GM19467 (cell line): ENCODE results near the gene SLC10A7.

Source experiments
- ATAC-seq: cut with Tn5 transposase; IDR thresholded peaks from one replicate; pipeline ENCODE4 v1.9.1; 2021; ENCODE audit warnings: mild to moderate bottlenecking, moderate library complexity; ENCODE audit not compliant: unreplicated experiment

Gene SLC10A7

GRCh38 chr4:146495269-146495668 is 26.5 kb downstream of the SLC10A7 start:
- no peak for ATAC-seq

DNA sequence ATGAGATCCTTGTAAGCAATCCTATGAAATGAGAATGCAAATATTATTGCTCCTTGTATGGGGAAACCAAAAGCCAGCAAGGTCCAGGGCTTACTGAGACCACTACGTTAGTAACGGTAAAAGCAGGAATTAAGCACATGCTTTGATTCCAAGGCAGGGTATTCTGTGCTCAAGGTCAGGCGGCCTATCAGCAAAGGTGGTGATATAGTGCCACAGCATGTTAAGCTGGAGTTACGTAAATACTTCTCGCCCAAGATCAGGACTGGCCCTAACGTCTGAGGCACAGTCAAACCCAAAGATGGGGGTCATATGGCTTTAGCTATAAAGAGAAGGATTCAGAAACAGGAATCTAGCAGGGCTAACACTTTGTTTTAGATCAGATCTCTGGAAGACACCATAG is 27.6 kb downstream of the SLC10A7 start:
- ATAC-seq: no peak

DNA sequence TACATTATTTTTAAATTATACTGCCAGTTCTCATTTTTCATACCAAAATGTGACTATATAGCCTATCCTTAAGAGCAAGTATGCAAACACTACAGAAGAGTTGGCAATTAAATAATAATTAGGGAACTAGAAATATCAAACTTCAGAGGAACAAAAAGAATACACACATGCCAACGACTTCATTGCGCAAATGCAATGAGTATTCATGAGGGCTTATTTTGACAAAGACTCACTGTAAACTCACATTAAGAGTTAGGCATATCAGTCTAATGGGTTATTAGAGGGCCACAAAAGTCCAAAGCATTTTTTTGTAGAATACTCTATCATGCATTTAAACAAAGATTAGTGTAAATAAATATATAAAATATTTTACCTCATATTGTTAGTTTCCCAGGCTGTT is 31.6 kb downstream of the SLC10A7 start:
- no peak for ATAC-seq

DNA sequence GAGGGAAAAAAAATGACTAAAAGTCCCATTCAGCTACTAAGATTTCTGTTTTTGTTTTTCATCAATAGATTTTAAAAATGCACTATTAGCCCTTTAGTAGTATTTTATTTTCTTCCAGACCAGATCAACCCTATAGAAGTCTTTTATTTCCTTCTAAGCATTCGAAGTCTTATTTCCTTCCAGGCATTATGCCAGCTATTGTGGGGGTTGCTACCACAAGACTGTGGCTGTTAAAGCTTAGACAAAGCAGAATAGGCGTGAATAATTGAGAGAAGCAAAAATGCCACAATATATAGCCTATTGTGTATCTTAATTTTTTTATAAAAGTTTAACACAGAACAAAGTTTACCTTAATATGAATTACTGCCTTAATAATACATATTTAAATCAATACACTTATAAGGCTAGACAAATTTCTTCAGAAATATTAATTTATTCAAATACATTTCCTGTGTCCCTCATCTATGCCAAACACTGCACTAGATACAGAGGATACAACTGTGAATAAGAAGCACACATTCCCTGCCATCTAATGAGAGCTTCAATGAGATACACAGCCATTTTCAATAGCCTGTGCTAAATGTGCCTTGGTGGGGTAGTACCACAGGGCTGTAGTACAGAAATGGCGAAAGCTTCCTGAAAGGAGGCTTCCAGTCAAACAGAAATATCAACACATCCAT is 33.1 kb downstream of the SLC10A7 start:
- no peak for ATAC-seq

DNA sequence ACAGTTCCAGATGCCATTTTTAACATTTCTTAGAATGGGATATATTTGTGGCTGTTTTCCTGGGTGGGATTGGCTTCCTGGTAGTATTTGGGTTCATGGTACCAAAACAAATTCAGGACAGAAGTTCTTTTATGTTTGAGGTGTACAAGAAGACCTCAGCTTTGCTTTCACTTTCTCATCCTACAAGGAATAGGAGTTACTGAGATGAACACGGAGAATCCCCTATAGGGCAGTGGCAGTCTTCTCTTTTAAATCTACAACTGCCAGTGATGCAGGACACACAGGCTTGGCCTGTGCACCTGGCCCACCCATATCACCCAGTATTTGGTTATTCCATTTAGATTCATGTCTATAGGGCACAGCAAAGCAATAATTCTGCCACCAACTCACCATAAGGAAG is 35.2 kb downstream of the SLC10A7 start:
- peak; percentile 75 for ATAC-seq

GRCh38 chr4:146485968-146486367 is 35.8 kb downstream of the SLC10A7 start:
- ATAC-seq: peak; percentile 44

GRCh38 chr4:146482788-146483187 is 39.0 kb downstream of the SLC10A7 start:
- ATAC-seq: no peak

GRCh38 chr4:146481246-146481645 is 40.5 kb downstream of the SLC10A7 start:
- ATAC-seq: no peak

- no peak for ATAC-seq
These were observed 43.7 kb downstream of the SLC10A7 start for GRCh38 chr4:146478009-146478408.

- ATAC-seq: no peak
These were observed 44.7 kb downstream of the SLC10A7 start for GRCh38 chr4:146477054-146477453.

DNA sequence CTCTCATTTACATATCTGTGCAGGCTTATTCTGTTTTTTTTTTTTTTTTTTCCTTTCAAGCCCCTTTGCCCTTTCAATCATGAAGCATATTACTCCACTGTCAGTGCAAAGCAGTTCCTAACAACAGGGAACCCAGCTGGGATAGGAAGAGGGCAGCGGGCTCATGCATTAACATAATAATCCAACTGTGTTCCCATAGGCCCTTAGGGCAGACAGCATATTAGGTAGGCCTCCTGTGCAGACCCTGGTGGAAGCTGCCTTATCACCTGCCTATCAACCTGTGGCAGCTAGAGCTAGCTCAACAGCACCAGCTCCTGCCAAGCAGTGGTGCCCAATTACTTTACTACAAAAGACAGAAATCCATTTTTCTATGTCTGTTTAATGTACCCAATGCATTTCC is 49.3 kb downstream of the SLC10A7 start:
- no peak for ATAC-seq

DNA sequence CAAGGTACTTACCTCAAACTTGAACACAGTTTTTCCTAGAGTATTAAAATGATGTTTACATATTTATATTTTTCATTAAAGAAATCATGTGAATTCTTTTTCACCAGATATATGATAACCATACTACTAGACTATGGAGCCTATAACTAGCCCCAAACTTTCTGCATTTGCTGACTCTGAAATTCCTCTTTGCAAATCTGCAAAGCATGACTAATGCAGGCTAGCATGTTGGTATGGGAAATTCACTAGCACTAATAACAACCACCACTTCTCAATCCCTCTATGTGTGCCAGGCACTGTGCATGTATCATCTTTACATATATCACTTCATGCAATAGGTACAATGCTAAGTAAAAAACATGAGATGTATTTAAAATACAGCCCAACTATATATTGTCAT is 51.1 kb downstream of the SLC10A7 start:
- no peak for ATAC-seq

GRCh38 chr4:146469022-146469421 is 52.7 kb downstream of the SLC10A7 start:
- ATAC-seq: no peak

DNA sequence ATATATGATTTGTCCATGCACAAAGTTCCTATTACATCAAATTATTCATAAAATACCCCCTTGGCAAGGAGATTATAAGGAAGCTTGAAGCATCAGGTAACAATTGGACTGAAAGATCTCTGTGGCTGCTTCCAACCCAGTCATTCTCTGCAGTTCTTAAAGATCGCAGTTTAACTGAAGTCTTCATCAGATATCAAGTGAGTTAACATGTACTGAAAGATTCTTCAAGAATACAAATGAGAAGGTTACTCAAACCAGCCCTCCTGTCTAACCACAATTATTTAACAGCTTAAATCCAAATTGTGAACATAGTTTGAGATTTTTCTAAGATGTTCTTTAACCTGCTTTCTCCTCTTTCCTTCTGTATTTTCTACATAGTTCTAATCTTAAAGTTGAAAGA is 56.1 kb downstream of the SLC10A7 start:
- ATAC-seq: no peak

DNA sequence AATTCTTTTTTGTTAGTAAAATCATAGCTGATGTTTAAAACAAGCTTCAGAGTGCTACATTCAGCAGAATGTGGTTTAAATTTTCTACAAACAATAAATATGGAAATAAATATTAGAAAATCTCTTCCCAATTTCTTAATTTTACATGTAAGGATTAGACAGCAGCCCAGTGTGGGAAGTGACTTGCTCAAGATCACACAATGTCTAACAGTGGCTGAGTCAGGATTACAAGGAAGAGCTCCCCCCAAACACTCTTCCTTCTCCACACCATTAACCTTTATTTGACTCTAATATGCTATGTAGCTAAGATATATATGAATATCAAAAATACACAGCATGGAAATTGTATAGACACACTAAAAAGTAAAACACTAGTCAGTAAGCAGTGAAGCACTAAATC is 59.5 kb downstream of the SLC10A7 start:
- no peak for ATAC-seq

DNA sequence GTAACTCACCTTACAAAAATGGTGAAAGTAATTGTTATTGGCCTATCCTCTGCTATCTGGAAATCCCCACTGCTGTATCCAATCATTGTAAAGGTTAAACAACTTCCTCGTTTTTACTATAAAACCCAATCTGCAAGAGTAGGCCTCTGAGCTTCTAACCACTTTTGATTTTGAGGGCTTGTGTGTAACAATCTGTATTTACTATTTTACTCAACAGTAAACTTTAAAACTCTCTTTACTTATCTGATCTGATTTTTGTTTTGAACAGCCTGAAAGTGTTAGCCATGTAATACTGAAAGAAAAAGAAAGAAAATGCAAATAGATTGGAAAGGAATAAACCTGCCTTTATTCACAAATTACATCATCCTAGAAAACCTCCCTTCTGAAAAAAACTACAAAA is 63.1 kb downstream of the SLC10A7 start:
- ATAC-seq: peak; percentile 81

DNA sequence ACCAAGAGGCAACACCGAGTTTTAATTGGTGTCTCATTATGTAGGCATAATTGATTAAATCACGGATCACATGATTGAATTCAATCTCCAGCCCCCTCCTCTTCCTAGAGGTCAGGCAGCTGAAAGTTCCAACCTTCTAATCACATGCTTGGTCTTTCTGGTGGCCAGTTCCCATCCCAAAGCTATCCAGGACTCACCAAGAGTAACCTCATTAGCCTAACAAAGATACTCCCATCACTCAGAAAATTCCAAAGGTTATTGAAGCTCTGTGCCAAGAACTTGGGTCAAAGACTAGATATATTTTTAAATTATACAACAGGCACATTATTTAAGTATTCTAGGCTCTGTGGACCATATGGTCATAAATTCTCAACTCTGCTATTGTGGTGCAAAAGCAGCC is 65.1 kb downstream of the SLC10A7 start:
- ATAC-seq: no peak

DNA sequence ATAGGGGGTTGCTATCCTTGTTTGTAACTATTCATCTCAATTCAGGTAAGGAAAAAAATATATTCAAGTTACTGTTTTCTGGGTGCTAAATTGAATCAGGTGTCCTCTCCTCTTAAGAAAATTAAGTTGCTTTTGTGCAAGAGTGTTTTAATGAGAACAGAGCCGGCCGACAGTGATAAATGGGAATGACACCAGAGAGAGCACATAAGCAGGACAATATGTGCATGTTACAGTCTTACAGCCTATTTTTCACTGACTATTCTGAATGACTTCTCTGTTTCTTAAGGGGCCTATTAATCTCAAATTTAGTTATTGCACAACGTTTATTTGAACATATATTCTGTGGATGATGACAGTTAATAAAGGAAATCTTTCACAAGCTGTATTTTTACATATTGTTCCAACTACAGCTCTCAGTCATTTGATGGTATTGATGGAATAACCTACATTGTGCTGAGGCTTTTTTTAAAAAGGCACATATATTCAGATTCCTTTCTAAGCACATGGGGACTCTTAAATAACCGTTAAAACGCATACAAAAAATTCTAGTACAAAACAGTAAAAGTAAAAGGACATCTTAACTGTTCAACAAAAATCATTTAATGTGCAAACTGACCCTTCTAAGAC is 68.4 kb downstream of the SLC10A7 start:
- ATAC-seq: no peak

DNA sequence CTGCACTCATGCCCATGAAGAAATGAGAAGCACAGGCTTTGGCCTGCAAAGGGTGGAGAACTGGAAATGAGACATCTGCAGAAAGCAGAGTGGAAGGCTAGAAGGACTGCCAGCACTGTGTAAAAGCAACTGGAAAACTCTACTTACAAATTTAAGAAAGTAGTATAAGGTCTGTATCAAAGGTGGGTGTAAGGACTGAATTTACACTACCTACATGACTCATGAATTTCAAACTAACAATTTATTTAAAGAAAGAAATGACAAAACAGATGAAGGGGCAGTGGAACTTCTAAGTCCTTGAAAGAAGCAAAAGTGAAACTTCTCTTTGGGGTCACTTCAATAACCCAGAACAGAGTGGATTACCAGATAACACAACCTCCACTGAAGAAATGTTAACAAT is 71.2 kb downstream of the SLC10A7 start:
- ATAC-seq: peak; percentile 75

GRCh38 chr4:146446555-146446954 is 75.2 kb downstream of the SLC10A7 start:
- no peak for ATAC-seq

DNA sequence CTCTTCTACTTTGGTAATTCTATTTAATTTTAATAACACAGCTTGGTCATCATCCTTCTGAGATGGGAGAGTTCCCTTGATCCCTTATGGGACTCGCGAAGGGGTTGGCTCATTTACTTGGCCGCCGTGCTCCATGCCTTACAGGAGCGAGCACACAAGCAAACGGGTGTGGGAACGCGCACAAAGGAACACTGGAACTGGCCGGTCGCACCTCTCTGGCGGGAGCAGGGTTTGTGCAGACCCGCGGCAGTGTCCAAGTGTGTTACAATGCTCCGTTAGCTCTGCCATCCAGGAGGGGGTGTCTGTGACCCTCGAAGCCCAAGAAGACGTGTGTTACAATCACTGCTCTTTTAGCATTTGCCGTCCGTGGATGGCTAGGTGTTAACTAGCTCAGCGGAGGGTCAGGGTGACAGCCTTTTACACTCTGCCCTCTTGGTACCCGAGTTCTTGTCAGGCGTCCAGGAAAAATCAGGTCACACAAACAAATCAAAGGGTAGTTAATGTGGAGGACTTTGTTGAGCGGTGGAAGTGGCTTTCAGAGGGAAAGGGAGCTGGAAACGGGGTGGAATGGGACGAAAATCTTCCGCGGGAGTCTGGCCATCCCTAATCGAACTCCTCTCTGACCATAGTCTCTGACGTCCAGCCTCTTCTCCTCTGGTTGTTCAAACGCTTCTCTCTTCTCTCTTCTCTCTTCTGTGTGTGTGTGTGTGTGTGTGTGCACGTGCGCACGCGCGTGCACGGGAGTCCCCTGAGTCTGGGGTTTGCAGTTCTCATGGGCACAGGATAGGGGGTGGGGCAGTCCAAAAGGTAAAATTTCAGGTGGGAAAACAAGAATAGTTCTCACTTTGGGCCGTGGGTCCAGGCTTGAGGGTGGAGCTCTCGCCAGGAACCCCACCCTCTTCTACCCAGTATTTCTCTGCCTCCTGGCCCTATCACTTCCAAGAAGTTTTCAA is 76.3 kb downstream of the SLC10A7 start:
- ATAC-seq: no peak

DNA sequence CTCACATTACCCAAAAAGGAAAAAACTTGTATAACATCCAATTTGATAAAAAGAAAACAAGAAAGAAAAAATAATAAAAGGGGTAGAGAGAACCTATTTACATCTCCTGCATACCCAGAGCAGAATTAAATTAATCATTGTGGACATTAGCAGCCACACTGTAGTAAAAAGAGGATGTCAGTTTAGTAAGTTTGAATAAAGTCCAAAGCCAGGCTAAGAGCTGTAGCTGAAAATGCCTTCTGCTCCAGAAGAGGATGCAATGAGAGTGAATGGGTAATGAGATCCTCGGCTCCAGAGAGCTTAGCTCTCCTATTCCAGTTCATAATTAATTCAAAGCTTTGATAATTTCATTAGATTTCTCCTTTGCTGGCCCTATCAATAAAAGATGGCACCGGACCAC is 78.2 kb downstream of the SLC10A7 start:
- ATAC-seq: no peak
